HCT116 (cell line): ENCODE results near the gene AEBP2. TPM values are rescaled to one million over a fixed set of nuclear protein-coding genes. Genes with fewer than 3 reads are reported as not detected.

Source experiments
- ATAC-seq: fragments of 200-7000 bp; cut with Tn5 transposase; 2 replicates; pipeline ENCODE4 v1.9.1; 2020; ENCODE audit warnings: mild to moderate bottlenecking, moderate library complexity
- BruUV-seq: library from RNA; stranded (reverse); fragments of 400-500 nt; replicated peaks from 2 replicates; lab custom pipeline; 2021; lab: Mats Ljungman, UMichigan
- CTCF ChIA-PET: fragments of 300-600 bp; sonication (Branson Sonifier 250); formaldehyde crosslinking; loops from one replicate; lab custom pipeline; 2021; ENCODE audit warnings: antibody characterized with exemption; lab: Charles Lee
- POLR2A ChIA-PET: fragments of 300-600, 350-600 bp; sonication (Branson Sonifier 250); formaldehyde crosslinking; loops from one replicate; lab custom pipeline; 2021; ENCODE audit warnings: antibody characterized with exemption; lab: Charles Lee
- RAD21 ChIA-PET, 2 experiments: fragments of 300-600 bp; sonication (Branson Sonifier 250); formaldehyde crosslinking; loops; one replicate each; lab custom pipeline; 2023; ENCODE audit warnings: low total read pairs in 2 of 2; ENCODE audit not compliant: uncharacterized antibody in 2 of 2, unreplicated experiment in 2 of 2, low non-redundant PET in 1 of 2; lab: Charles Lee
- DNase-seq: peaks from one replicate; pipeline ENCODE4 v3.0.0-alpha.2; 2010; ENCODE audit warnings: low read depth, low spot score
- H2AFZ ChIP-seq: fragments of 200-600 bp; shearing (Covaris generic), sonication (generic); 2 replicates; pipeline ENCODE4 v1.6.1; 2017; ENCODE audit warnings: low read depth, mixed run types, mixed read lengths, antibody characterized with exemption, low read length; ENCODE audit not compliant: poor library complexity, severe bottlenecking
- H3K27ac ChIP-seq: 2 replicates; pipeline ENCODE4 v1.5.1; 2012; ENCODE audit warnings: low read depth, low read length
- H3K27me3 ChIP-seq: fragments of 200-600 bp; sonication (generic); 2 replicates; pipeline ENCODE4 v1.6.1; 2016; ENCODE audit warnings: mixed run types, low read length, mixed read lengths; ENCODE audit not compliant: insufficient read depth
- H3K36me3 ChIP-seq, 2 experiments: fragments of 200-500 bp in 1 of 2; fragments of 200-600 bp in 1 of 2; sonication (Bioruptor generic) in 1 of 2; sonication (generic) in 1 of 2; 2 replicates each; pipeline versions ENCODE4 v1.5.1 to v1.6.1; 2014 to 2016; ENCODE audit warnings: low read length in 2 of 2, inconsistent platforms in 1 of 2, mixed read lengths in 1 of 2, mixed run types in 1 of 2; ENCODE audit not compliant: insufficient read depth in 2 of 2, control insufficient read depth in 1 of 2
- H3K4me1 ChIP-seq, 2 experiments: fragments of 200-600 bp in 1 of 2; sonication (generic) in 1 of 2; 2 replicates each; pipeline versions ENCODE4 v1.5.1 to v1.6.1; 2012 to 2017; ENCODE audit warnings: low read length in 2 of 2, inconsistent platforms in 1 of 2, mild to moderate bottlenecking in 1 of 2, mixed read lengths in 1 of 2, mixed run types in 1 of 2, moderate library complexity in 1 of 2; ENCODE audit not compliant: insufficient read depth in 2 of 2, control insufficient read depth in 1 of 2
- H3K4me2 ChIP-seq: fragments of 200-600 bp; sonication (generic); 2 replicates; pipeline ENCODE4 v1.6.1; 2017; ENCODE audit warnings: mixed run types, low read length, mixed read lengths
- H3K4me3 ChIP-seq, 2 experiments: fragments of 200-600 bp in 1 of 2; sonication (generic) in 1 of 2; replicated peaks in 1 of 2; 2 replicates each; pipeline ENCODE4 v1.5.1; 2011 to 2016; ENCODE audit warnings: low read length in 2 of 2, control low read depth in 1 of 2, low read depth in 1 of 2, mild to moderate bottlenecking in 1 of 2, mixed read lengths in 1 of 2, mixed run types in 1 of 2
- H3K79me2 ChIP-seq: fragments of 200-600 bp; sonication (generic); 2 replicates; pipeline ENCODE4 v1.6.1; 2017; ENCODE audit warnings: mild to moderate bottlenecking, mixed run types, low read length, moderate library complexity, mixed read lengths; ENCODE audit not compliant: insufficient read depth
- H3K9ac ChIP-seq: fragments of 200-600 bp; sonication (generic); 2 replicates; pipeline ENCODE4 v1.6.1; 2016; ENCODE audit warnings: low read length, mixed read lengths
- H3K9me2 ChIP-seq: fragments of 200-600 bp; sonication (generic), shearing (Covaris generic); 2 replicates; pipeline ENCODE4 v1.6.1; 2017; ENCODE audit warnings: mixed run types, mild to moderate bottlenecking, moderate library complexity; ENCODE audit not compliant: insufficient read depth
- H3K9me3 ChIP-seq, 2 experiments: fragments of 200-500 bp in 1 of 2; fragments of 200-600 bp in 1 of 2; sonication (Bioruptor generic) in 1 of 2; sonication (generic) in 1 of 2; 2 replicates each; pipeline ENCODE4 v1.6.1; 2014 to 2017; ENCODE audit warnings: low read length in 2 of 2, mixed read lengths in 2 of 2, inconsistent platforms in 1 of 2, low read depth in 1 of 2, mild to moderate bottlenecking in 1 of 2, mixed run types in 1 of 2, moderate library complexity in 1 of 2; ENCODE audit not compliant: control insufficient read depth in 1 of 2, insufficient read depth in 1 of 2
- H4K20me1 ChIP-seq: fragments of 200-600 bp; sonication (generic), shearing (Covaris generic); 2 replicates; pipeline ENCODE4 v1.6.1; 2017; ENCODE audit warnings: mixed run types, mild to moderate bottlenecking, moderate library complexity; ENCODE audit not compliant: insufficient read depth
- CBX3 ChIP-seq: IDR thresholded peaks from 2 replicates; pipeline ENCODE4 v1.6.1; 2012; ENCODE audit warnings: low read depth
- EGR1 ChIP-seq: IDR thresholded peaks from 2 replicates; pipeline ENCODE4 v1.6.1; 2012; ENCODE audit warnings: low read depth
- EZH2 ChIP-seq: fragments of 200-600 bp; sonication (generic); IDR thresholded peaks from 2 replicates; pipeline ENCODE4 v1.6.1; 2017; ENCODE audit warnings: antibody characterized with exemption, mixed run types
- FOSL1 ChIP-seq: IDR thresholded peaks from 2 replicates; pipeline ENCODE4 v1.6.1; 2012; ENCODE audit warnings: low read depth
- JUND ChIP-seq: IDR thresholded peaks from 2 replicates; pipeline ENCODE4 v1.6.1; 2012
- POLR2A ChIP-seq: IDR thresholded peaks from 2 replicates; pipeline ENCODE4 v1.7.0; 2011; ENCODE audit warnings: borderline replicate concordance; ENCODE audit not compliant: insufficient read depth, insufficient read length; ENCODE audit errors: extremely low read depth
- POLR2AphosphoS5 ChIP-seq: IDR thresholded peaks from 2 replicates; pipeline ENCODE4 v1.6.1; 2011; ENCODE audit warnings: mild to moderate bottlenecking, low read depth, low read length, moderate library complexity
- SRF ChIP-seq: IDR thresholded peaks from 2 replicates; pipeline ENCODE4 v1.6.1; 2012; ENCODE audit warnings: low read depth
- YY1 ChIP-seq: IDR thresholded peaks from 2 replicates; pipeline ENCODE4 v1.6.1; 2011; ENCODE audit warnings: low read length, low read depth, moderate library complexity, mild to moderate bottlenecking; ENCODE audit not compliant: insufficient replicate concordance; ENCODE audit errors: extremely low read depth
- ZFX ChIP-seq: fragments of 450-650 bp; IDR thresholded peaks from 2 replicates; pipeline ENCODE4 v1.6.1; 2017
- intact Hi-C: fragments of 100-400 bp; cut with micrococcal nuclease; formaldehyde crosslinking; loops from 2 replicates; pipeline ENCODE4 v1.10.0; 2022
- total RNA-seq: library from RNA; stranded (reverse); gene quantifications from one replicate; pipeline ENCODE4 v1.2.1, GENCODE V29; 2021; ENCODE audit not compliant: unreplicated experiment
- TF ChIP-seq, protein P1 (sequence below), 3 experiments: fragments of 200-600 bp in 1 of 3; sonication (generic) in 1 of 3; IDR thresholded peaks in 2 of 3; conservative IDR thresholded peaks in 1 of 3; 2 replicates each; pipeline ENCODE4 v1.5.1; 2012 to 2017; ENCODE audit warnings: low read depth in 2 of 3, low read length in 2 of 3, antibody characterized with exemption in 1 of 3, borderline replicate concordance in 1 of 3, control low read depth in 1 of 3, mild to moderate bottlenecking in 1 of 3, mixed read lengths in 1 of 3, mixed run types in 1 of 3, moderate library complexity in 1 of 3; ENCODE audit not compliant: insufficient read depth in 1 of 3
- TF ChIP-seq, protein P2 (sequence below): IDR thresholded peaks from 2 replicates; pipeline ENCODE4 v1.6.1; 2012
- TF ChIP-seq, protein P3 (sequence below): IDR thresholded peaks from 2 replicates; pipeline ENCODE4 v1.6.1; 2012

AEBP2 gene
- total RNA-seq, 1 experiment from 2014 or later: 44.6 TPM

DNA sequence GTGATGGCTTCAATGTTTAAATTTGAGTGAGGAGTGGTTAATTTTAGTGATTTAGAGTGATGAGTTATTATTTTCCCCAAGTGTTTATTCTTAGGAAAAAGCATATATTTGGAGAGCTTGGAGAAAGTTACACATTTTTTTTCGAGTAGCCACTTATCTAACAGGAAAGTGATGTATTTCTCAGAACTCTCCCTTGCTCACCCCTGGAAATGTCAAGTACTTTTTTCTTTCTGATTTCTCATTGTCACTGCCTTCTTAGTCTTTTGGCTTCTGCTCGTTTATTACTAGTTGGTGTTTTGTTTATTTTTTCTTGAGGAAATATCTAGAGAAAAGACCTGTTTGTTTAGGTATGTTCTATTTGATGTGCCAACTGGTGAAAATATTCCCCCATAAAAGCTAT is 58.8 kb downstream of the AEBP2 start (continued):
- TF ChIP-seq YY1: no peak
- no peak for TF ChIP-seq EZH2
- TF ChIP-seq JUND: no peak

DNA sequence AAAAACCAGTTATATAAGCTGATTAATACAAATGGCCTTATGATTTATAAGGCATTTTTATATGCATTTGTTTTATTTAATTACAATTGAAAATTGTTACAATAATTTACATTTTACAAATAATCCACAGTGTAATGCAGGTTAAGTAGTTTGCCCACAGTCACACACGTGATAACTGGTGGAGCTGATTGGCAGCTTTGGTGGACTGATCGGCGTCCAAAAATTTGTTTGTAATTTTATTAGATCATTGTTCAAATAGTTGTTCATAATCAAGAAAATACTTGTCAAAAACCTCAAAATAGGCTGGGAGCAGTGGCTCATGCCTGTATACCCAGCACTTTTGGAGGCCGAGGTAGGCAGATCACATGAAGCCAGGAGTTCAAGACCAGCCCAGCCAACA is 59.7 kb downstream of the AEBP2 start:
- Histone ChIP-seq H3K27ac (no peak overlapping the region), H3K4me3 (no peak overlapping the region), H3K4me2 (no peak overlapping the region), H3K36me3 (peaks cover 0 to 12% of the 10 kb centered on the region in 2 experiments; a peak in 2 of 4 replicates), H3K27me3 (no peaks in the 10 kb centered on the region), H3K9ac (no peak overlapping the region), H3K9me2 (no peaks in the 10 kb centered on the region), H3K79me2 (peaks cover 72% of the 10 kb centered on the region), H4K20me1 (no peaks in the 10 kb centered on the region), H3K9me3 (no peaks in the 10 kb centered on the region), H3K4me1 (no peaks in the 10 kb centered on the region), H2AFZ (no peak overlapping the region)
- intact Hi-C loops: no loop called here
- no TSS peak for BruUV-seq
- CTCF ChIA-PET: no interaction called here
- RAD21 ChIA-PET: interaction anchor here in 1 of 2 experiments (0.6 kb wide), 1 partner anchor 47 kb away, joined by 5 read pairs; no protein-coding TSS in a partner anchor
- no peak for DNase-seq
- POLR2A ChIA-PET: no interaction called here
- ATAC-seq: no peak
- TF ChIP-seq CBX3: no peak

DNA sequence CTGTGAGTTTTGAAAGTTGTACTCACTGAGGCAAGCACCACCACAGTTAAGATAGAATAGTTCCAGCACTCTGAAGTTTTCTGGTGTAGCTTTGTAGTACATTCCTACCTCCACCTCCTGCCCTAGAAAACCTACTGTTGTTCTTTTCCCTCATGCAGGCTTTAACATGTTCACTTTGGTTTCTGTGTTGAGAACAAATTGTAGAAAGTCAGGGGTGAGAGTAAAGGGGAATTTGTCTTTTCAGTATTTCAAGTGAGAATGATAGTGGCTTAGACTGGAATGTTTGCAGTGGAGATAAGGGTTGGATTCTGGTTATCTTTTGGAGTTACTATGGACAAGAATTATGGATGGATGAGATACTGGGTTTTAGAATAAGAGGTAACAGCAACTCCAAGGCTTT is 67.2 kb downstream of the AEBP2 start:
- no peak overlapping the region for H3K4me3 ChIP-seq
- no peak overlapping the region for H3K4me2 ChIP-seq
- H2AFZ ChIP-seq: no peak overlapping the region
- no peaks in the 10 kb centered on the region for H3K27me3 ChIP-seq
- TF ChIP-seq FOSL1: no peak
- TF ChIP-seq, protein P1, sequence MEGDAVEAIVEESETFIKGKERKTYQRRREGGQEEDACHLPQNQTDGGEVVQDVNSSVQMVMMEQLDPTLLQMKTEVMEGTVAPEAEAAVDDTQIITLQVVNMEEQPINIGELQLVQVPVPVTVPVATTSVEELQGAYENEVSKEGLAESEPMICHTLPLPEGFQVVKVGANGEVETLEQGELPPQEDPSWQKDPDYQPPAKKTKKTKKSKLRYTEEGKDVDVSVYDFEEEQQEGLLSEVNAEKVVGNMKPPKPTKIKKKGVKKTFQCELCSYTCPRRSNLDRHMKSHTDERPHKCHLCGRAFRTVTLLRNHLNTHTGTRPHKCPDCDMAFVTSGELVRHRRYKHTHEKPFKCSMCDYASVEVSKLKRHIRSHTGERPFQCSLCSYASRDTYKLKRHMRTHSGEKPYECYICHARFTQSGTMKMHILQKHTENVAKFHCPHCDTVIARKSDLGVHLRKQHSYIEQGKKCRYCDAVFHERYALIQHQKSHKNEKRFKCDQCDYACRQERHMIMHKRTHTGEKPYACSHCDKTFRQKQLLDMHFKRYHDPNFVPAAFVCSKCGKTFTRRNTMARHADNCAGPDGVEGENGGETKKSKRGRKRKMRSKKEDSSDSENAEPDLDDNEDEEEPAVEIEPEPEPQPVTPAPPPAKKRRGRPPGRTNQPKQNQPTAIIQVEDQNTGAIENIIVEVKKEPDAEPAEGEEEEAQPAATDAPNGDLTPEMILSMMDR (IDR thresholded peaks at IDR 0.05 in 2 of 3, conservative IDR thresholded peaks at IDR 0.05 in 1 of 3; ENCODE audit: borderline replicate concordance in 1 of 3, insufficient read depth in 1 of 3, low read depth in 2 of 3, low read length in 2 of 3): no peak
- TF ChIP-seq, protein P2, sequence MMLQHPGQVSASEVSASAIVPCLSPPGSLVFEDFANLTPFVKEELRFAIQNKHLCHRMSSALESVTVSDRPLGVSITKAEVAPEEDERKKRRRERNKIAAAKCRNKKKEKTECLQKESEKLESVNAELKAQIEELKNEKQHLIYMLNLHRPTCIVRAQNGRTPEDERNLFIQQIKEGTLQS: no peak
- no peak for TF ChIP-seq POLR2A
- TF ChIP-seq, protein P3, sequence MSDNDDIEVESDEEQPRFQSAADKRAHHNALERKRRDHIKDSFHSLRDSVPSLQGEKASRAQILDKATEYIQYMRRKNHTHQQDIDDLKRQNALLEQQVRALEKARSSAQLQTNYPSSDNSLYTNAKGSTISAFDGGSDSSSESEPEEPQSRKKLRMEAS: no peak
- no peak for TF ChIP-seq JUND
- TF ChIP-seq SRF: no peak
- no peak for TF ChIP-seq EGR1
- TF ChIP-seq CBX3: no peak
- TF ChIP-seq ZFX: no peak
- no peak for TF ChIP-seq POLR2AphosphoS5
- TF ChIP-seq YY1: no peak
- POLR2A ChIA-PET: no interaction called here
- H3K4me1 ChIP-seq: no peaks in the 10 kb centered on the region; a peak in 1 of 4 replicates
- H3K9me3 ChIP-seq: no peaks in the 10 kb centered on the region
- H3K9ac ChIP-seq: no peak overlapping the region
- DNase-seq (no peak), ATAC-seq (no peak)
- RAD21 ChIA-PET: interaction anchor here in 1 of 2 experiments (0.5 kb wide), 1 partner anchor 66 kb away, joined by 3 read pairs; no protein-coding TSS in a partner anchor
- no peaks in the 10 kb centered on the region for H4K20me1 ChIP-seq
- H3K27ac ChIP-seq: no peak overlapping the region
- H3K9me2 ChIP-seq: no peaks in the 10 kb centered on the region
- H3K79me2 ChIP-seq: peaks cover 85% of the 10 kb centered on the region
- intact Hi-C loops: no loop called here
- CTCF ChIA-PET: no interaction called here
- H3K36me3 ChIP-seq: peaks cover 0 to 5% of the 10 kb centered on the region in 2 experiments; a peak in 1 of 4 replicates
- no TSS peak for BruUV-seq
